GM21367 (cell line): Measurements from ENCODE around the gene RNF224.

Source experiments
- ATAC-seq: cut with Tn5 transposase; IDR thresholded peaks from one replicate; pipeline ENCODE4 v1.9.1; 2021; ENCODE audit not compliant: unreplicated experiment

RNF224 gene

DNA sequence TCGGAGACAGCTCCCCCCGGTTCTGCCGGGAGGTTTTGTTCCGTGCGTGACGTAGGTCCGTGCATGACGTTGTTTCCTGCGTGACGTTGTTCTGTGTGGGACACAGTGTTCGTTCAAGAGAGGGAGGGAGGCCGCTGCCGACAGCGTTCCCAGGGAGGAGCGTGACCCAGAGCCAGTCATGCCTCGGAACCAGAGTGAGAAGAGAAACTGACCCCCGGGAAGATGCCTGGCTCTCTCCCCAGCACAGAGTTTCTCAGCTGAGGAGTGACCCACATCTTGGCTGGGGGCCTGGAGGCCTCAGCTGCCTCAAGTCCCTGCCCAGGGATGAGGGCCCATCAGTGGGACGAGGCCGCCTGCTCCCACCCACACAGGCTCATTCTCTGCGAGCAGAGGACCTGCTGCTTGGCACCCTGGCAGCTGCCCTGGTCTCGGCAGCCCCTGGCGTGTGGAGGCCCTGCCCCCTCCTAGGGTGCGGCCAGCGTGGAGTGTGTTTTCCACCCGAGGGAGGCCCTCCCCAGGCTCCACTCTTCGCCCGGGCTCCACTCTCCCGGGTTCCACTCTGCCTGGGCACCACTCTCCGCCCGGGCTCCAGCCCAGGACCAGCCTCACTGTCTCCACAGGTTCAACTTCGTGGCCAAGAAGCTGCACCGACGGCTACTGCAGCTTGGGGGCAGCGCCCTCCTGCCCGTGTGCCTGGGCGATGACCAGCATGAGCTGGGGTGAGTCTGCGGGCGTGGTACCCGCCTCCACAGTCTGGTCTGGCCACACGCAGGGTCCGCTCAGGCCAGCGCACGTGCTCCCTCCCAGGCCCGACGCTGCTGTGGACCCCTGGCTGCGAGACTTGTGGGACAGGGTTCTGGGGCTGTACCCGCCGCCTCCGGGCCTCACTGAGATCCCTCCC lies 13.9 kb upstream of the RNF224 start:
- no peak for ATAC-seq

DNA sequence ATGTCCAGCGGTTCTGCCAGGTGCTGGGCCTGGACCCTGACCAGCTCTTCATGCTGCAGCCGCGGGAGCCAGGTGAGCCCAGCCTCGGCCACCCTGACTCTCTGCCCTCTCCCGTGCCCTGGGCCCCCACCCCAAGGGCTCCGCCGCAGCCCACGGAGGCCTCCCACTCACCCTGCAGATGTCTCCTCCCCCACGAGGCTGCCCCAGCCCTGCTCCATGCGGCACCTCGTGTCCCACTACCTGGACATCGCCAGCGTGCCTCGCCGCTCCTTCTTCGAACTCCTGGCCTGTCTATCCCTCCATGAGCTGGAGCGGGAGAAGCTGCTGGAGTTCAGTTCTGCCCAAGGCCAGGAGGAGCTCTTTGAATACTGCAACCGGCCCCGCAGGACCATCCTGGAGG lies 12.7 kb upstream of the RNF224 start:
- ATAC-seq: no peak

DNA sequence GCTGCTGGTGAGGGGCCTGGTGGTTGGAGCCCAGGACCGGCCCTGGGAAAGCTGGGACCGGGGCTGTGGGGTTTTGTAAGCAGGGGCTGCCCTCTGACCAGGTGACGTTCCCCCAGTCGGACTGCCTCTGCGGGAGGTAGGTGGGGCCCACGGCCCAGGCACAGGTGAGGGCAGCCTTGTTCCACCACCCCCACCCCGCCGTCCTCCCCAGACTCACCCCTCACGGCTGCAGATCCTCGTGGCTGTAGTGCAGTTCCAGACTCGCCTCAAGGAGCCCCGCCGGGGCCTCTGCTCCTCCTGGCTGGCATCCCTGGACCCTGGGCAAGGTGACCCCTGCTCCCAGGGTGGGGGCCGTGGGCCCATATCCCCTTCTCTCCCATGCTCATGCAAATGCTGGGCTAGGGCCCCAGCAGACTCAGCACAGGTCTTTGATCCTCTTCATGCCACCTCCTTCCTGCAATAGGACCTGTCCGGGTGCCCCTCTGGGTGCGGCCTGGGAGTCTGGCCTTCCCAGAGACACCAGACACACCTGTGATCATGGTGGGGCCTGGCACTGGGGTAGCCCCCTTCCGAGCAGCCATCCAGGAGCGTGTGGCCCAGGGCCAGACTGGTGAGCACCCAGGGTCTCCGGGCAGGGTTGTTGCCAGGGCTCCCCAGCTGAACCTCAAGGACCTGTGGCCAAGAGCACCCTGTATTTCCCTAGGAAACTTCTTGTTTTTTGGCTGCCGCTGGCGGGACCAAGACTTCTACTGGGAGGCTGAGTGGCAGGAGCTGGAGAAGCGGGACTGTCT lies 11.9 kb upstream of the RNF224 start:
- ATAC-seq: no peak

DNA sequence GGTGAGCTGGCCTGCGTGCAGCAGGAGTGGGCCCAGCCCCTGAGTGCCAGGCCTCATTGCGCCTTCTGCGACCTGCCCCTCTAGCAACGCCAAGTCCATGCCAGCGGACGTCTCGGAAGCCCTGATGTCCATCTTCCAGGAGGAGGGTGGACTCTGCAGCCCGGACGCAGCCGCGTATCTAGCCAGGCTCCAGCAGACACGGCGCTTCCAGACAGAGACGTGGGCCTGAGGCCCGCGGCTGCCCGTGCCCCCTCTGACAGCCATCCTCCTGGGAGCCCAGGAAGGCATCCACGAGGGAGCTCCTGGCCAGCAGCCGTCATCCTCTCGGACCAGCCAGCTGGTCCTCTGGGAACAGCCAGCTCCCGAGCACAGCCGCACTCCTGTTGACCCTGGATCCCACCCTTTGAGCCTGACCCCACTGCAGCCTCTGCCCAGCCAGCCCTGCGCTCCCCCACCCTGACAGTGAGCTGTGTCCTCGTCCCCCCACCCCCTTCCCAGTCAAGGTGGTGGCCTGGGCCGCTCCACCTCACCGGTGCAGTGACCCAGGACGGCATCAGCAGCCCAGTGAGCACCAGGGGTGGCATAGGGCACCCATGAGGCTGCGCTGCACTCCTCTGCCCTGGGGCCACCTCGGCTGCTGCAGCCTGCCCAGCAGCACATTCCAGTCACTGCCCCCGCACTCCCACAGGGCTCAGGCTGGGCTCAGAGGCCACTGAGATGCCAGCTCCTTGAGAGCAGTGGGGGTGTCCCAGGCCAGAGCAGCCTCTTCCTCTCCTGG lies 10.9 kb upstream of the RNF224 start:
- ATAC-seq: no peak

DNA sequence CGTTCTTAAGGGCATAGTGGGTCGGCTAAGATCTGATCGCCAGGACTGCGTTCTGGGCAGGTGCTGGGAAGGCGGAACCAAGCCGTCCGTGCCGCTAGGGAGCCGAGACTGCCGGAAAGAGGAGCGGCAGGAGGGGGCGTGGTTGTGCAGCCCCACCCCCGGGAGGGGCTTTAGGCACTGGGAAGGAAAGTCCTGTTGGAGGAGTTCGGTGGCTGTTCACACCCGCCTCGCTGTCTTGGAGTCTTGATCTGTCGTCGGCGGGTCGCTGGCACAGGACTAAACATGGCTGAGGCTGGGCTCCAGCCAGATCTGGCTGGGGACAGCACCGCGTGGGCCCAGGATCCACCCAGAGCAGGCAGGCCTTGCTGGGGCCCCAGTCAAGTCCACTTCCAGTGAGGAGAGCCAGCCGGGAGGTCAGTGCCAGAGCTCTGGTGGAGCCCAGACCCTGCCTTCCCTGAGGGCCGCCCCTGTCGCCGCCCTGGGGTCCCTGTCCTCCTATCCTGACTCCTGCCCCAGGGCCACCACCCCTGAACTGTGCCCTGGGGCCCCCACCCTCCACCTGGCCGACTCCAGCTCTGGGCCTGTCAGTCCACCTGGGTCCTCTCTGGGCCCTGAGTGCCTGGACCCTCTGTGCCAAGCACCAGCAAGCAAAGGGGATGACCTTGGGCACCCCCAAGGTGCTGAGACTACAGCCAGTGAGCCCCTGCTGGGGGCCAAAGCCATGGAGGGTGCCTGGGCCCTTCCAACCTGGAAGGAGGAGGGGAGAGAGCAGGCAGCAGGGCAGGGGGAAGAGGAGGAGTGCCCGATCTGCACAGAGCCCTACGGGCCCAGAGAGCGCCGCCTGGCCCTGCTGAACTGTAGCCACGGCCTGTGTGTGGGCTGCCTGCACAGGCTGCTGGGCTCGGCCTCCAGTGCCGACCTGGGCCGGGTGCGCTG lies 9.8 kb upstream of the RNF224 start:
- no peak for ATAC-seq

DNA sequence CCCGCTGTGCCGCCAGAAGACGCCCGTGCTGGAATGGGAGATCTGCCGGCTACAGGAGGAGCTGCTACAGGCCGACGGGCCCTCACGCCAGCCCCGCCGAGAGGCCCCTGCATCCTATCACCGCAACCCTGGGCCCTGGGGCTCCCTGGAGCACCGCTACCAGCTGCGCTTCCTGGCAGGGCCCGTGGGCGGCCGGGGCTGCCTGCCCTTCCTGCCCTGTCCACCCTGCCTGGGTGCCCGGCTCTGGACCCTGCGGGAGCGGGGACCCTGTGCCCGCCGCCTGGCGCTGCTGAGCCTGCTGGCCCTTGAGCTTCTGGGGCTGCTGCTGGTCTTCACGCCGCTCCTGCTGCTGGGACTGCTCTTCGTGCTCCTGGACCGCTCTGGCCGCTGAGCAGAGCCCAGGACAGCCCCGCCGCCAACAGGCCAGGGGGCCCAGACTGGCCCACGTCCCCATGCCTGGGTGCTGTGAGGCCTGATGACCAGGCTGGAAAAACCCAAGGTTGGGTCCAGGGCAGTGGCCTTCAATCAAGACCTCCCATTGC lies 9.0 kb upstream of the RNF224 start:
- ATAC-seq: no peak

DNA sequence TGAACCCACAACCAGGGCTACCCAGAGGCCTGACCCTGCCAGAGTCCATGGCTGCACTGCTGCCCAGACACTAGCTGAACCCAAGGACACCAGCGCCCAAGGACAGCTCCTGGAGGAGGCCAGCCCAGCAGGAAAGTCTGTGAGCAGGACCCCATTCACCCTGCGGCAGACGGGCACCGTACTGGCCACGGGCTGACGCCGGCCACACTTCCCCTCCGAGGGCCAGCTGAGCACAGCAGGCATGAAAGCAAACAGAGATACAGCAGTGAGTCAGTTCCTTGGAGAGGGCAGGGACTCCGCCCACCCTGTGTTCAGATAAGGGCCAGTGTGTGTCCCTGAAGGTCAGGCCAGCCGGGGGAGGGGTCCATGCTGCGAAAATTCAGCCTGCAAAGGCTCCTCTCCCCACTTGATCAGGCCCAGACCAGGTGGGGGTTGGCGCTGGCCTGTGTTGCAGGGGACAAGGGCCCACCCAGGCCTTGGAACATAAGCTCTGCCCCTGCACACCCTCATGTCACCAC lies 8.5 kb upstream of the RNF224 start:
- no peak for ATAC-seq

DNA sequence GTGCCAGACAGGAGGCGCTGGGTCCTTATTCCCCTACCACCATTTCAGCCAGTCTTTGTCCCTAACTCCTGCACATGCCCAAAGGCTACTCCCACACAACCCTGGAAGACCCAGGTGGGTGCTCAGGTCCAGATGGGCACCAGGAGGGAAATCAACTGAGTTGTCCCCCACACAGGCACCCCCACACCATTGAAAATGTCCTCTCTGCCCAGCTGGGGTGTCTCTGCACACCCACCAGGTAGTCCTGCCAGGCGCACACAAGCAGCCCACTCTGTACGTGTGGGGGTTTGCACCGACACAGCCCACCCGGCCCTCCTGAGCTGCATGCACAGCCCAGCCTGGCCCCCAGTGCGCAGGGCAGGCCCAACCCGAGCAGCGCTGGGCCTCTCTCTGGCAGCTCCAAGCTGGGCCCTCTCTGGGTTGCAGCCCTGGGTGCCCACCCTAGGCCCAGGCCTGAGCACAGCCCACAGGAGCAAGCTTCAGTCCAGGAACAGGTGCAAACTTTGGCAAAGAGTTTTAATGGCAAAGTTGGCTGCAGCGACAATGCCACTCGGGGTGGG lies 7.5 kb upstream of the RNF224 start:
- ATAC-seq: no peak

DNA sequence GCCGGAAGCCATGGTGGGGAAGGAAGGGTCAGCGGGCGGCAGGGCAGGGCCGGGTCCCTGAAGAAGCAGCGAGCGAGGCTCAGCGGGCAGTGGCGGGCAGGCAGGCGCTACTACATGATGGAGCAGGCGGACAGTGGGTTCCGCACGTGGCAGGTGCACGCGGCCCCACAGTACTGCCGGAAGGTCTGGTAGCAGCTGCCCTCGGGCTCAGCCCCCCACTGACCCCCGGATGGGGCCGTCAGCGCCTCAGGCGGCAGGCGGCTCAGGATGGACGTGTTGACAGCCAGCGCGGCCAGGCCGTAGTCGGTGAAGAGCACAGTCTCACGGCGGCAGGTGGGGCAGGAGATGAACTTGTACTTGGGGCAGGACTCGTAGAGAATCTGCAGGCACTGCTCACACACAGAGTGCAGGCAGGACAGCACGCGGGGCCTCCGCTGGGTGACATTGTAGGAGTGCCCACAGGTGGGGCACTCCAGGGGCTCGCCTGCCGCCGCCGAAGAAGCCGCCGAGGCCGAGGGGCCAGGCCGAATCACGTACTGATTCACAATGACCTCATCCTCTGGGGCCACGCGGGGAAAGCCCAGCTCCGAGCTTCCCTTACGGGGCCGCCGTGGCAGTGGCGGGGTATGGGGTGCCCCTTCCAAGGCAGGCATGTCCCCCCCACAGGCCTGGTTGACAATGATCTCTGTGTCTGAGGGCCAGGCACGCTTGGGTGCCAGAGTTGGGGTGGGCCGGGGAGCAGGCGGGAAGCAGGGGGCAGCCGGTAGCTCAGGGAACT lies 6.8 kb upstream of the RNF224 start:
- ATAC-seq: no peak

DNA sequence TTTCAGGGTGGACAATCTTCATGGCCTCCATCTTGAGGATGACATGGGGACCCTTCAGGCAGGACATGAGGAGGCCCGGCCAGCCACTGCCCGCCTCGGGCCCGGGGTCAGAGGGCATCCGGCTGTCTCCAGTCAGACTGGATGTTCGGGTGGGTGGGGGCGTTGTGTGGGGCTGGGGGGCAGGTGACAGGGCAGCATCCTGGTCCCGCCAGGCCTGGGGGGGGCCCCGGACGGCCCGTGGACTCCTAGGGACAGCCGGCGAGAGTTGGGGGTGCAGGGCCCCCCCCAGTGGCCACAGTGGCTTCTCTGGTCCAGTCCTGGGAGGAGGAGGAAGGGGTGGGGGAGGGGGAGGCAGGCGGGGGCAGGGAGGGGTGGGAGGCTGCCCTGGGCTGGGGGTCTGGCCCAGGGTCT lies 6.2 kb upstream of the RNF224 start:
- ATAC-seq: no peak

DNA sequence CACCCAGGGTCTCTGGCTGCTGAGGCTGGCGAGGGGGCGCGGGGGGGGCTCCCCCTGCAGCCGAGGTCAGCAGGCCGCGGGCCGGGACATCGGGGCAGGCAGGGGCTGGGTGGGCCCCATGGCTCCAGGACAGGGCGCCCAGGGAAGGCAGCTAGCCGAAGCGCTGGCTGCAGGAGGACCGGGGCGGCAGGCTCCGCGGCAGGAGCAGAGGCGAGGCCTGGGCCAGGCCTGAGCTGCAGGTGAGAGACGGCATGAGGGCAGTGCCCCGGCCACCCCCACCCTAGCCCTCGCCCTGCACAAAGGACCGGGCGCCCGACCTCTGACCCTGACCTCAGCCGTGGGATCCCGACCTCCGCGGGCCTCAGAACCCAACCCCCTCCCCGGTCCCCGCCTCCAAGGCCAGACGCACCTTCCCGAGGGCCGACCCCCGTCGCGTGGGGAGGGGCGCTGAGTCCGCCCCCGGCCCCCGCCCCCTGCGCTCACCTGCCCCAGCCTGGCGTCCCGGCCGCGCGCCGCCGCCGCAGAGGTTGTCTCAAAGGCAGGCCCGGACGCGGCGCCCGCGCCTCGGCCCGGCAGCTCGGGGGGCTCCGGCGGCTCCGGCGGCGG lies 5.7 kb upstream of the RNF224 start:
- ATAC-seq: no peak

DNA sequence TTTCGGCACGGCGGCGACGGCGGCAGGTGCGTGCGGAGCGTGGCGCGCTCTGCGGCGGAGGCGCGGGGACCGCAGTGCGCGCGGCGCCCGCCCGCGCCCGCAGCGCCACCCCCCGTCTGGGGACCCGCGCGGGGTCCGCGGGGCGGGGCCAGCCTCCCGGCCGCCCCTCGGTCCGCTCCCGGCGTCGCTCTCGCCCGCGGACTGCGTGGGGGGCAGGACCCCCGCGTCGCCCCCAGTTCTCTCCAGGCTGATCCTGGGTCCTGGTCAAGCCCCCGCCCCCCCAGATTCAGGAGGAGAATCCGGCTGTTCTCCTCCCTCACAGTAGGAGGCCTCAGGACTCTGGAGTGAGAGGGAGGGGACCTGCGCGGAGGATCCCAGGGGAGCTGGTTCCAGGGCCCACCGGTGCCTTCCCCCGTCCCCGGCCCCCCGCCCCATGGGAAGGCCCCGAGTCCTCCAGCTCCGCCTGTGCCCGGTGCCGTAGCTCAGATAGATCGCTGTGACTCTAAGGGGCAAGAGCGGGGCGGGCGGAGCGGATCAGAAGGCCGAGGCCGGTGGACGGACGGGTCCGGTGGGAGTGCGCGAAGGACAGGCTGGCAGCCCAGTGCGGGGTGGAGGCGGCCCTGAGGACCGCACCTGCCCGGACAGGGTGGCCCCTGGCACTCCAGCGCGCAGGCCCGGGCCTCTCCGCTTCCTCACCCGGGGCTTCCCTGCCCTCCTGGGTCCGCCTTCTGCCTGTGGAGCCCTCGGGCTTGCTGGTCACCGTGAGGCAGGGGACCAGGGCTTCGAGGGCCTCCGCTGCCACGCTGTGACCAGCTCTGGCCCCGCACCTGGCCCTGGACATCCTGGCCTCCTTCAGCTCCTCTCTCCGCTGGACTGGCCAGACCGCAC lies 4.9 kb upstream of the RNF224 start, which contains the start of gene RNF208:
TSS of gene RNF208 (minus strand) at position 51 of the 888 bp plus-strand sequence. CDS start 1,028 bp downstream, outside the sequence.
- ATAC-seq: no peak

DNA sequence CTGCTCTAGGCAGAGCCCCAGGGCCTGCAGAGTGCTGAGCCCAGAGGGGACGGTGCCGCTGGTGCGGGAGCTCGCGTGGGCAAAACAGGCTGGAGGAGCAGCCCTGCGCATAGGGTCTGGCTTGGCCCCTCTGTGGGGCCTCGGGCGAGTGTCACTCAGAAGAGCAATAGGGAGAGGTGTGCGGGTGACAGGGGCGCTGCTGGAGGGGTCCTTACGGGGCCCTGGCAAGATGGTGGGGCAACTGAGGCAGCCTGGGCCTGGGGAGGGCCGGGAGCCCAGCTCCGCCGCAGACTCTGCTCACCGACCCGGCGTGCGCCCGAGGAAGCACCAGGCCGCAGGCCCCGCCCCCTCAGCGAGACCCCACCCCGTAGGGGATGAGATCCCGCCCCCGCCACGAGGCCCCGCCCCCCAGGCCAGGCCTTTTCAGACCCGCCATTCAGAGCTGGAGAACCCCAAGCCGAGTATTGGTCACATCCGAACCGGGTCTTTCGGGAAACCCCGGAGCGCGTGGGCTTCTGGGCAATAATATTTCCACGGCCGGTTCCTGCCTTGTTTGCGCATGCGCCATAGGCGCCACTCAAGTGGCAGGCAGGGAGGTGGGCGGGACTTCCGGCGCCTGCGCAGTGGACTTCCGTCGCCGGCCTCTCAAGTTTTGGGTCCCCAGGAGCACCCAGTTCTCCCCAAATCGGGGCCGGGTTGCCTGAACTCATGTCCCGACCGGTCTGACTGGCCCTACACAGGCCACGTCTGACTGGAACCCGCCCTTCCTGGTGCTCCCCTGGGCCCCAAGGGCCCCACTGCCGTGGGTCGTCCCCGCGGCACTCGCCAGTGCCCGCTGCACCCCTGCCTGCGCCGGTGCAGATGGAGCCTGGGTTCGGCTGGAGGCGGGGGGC lies 4.0 kb upstream of the RNF224 start:
- ATAC-seq: peak; percentile 50

DNA sequence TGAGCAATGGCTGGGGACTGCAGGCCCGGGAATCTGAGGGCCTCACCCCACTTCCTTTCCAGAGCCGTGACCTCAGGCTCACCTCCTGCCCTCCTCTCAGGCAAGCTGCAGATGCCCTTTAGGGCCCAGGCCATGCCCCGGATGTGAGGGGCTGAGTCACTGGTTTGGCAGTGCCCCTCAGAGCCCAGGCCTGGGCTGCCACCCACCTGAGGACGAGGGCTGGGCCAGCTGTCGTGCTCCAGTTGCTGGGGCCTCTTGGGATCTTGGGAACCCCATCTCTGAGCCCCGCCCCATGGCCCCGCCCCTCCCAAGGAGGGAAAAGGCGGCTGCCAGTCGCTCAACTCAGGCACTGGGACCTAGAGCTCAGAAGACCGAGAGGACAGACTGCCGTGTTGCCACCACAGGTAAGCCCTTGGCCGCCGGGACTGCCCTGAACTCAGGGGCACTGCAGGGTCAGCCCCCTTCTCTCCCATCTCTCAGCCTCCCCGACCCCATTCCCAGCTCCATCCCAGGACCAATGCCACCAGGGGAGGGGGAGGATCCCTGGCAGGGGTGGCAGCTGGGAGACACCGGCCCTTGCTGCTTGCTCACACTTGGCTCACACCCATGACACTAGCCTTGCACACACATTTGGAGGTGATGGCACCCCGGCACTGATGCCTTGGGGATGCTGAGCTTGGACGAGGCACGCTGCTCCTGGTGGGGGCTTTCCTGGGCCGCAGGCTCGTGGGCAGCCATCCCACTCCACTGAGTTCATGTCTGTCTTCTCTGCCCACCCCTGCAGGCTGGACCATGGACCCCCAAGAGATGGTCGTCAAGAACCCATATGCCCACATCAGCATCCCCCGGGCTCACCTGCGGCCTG lies 2.2 kb upstream of the RNF224 start, which contains the start of gene CYSRT1:
TSS of gene CYSRT1 (plus strand) at position 345 of the 865 bp plus-strand sequence. CDS start at position 793, 448 bp downstream.
- no peak for ATAC-seq

DNA sequence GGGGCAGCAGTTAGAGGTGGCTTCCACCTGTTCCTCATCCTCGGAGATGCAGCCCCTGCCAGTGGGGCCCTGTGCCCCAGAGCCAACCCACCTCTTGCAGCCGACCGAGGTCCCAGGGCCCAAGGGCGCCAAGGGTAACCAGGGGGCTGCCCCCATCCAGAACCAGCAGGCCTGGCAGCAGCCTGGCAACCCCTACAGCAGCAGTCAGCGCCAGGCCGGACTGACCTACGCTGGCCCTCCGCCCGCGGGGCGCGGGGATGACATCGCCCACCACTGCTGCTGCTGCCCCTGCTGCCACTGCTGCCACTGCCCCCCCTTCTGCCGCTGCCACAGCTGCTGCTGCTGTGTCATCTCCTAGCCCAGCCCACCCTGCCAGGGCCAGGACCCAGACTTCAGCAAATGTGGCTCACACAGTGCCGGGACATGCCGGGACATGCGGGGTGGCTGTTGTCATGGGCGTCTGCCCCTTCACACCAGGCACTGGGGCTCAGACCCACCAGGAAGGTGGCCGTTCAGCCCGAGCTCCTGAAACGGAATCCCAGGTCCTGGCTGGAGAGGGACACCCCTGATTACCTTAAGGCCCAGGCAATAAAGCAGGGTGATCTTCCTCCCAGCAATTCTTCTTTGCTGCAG lies 1.5 kb upstream of the RNF224 start:
- ATAC-seq: no peak
